ENCODE measurements around the gene TBC1D5.

The TBC1D5 gene

DNA sequence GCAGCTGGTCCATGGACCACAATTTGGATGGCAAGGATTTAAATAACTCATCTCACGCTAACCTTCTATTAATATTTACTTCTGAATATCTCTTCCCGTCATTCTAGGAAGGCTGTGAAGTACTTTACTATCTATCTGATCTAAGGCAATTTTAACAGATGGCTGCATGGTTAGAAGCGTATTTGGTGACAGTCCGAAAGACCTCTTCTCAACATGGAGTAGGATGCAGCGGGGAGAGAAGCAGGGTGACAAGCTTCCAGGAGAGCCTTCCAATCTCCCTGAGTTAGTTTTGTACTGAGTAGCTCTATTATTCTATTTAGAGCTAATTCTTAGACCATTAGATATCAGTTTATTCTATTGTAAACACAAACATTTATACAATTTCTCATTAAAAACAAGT, 548.3 kb downstream of the TBC1D5 start:
- DNase-seq: no peak

GRCh38 chr3:17192995-17193394, 549.4 kb downstream of the TBC1D5 start:
- no peak for DNase-seq

DNA sequence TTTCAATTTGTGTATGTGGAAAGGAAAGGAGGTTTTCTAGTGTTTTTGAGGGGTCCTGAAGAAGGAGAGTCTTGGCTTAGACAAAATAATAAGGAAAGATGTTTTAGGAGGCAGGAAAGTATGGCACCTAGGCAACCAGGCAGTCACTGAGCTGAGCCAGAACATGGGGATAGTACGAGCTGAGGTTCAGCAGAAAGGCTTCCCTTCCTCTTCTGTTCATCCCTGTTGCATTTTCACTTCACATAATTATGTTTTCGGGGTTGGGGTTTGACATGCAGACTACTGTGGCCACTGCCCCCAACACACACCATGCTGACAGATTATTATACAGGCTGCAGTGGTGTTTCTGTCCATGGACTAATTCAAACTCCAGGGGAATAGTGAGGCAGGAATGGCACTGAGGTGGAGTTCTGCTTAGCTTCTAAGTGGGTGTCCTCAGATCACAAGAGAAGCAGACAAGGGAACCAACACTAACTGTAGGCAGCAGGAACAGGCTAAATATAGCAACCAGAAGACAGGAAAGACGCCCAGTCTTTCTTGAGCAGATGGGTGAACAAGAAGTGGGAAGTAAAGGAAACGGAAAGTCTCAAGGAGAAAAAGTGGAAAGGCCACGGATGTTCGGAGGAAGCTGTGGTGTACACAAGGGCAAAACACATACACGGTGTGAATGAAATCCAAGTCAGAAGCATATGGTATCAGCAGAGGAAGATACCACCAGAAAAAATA, 551.9 kb downstream of the TBC1D5 start:
- no peak for DNase-seq

- DNase-seq: no peak
Observed at GRCh38 chr3:17188378-17188777, 554.1 kb downstream of the TBC1D5 start.

DNA sequence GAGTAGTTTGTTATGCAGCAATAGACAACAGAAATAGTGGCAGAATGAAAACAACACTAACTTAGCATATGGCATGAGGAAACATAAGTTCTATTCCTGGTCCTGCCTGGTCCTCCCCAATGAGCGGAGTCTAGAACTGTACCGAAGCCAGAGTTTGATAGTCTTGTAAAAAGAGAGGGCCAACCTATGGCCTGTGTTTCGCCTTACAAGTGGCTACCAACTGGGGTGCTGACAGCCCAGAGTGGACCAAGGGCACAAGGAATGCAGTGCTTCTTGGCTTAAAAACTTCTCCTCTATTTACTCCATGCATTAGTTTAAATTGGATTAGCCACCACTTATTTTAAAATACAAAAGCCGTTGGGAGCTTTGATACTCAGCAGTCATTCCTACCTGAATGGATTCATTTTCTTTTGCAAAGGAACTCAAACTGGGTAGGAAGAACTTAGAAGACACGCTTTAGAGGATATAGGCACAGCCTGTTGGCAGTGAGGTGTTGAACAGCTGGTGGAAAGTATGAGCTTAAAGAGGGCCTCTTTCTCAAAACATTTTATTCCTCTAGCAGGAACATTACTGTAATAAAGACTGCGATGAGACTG, 554.7 kb downstream of the TBC1D5 start:
- DNase-seq: no peak

DNA sequence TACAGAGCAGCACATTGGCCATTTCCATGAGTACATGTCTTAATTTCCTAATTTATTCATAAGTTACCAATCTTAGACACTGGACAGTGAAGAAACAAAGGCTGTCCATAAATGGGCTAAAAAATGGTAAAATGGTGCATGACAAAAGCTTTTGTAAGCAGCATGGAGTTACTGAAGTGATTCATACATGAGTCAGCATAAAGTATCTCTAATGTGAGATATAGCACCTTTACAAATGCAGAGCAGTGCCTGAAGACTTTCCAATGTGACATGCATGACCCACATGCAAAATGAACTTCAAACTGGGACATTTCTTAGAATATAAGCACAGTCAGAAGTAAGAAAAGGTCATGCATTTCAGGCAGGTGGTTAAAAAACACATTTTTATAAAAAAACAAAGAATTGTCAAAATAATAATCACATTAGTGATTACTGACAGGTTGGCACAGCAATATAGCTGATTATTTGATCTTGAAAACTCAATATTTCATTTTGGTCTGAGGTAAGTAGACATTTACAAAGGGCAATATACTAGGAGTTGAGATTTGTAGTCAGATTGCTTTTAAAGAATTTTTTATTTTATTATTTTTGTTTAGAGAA, 558.4 kb downstream of the TBC1D5 start:
- no peak for DNase-seq

DNA sequence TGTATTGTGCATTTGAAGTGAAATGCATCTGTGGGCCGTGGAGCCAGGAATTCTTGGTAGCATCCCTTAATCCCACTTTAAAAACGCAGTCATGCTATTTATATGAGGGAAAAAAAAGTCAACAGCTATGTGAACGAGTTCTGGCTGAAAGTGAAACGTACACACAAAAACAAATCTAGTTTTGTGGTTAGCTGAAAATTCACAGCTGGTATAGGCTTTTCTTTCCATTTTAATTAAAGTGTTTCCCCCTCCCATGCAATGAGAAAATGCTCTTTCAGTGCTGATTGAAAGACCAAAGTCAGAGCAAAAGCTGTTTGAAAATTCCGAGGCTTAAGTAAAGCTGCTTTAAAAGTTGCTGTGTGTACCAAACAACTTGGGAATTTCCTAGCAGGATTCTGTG, 560.3 kb downstream of the TBC1D5 start:
- DNase-seq: no peak

DNA sequence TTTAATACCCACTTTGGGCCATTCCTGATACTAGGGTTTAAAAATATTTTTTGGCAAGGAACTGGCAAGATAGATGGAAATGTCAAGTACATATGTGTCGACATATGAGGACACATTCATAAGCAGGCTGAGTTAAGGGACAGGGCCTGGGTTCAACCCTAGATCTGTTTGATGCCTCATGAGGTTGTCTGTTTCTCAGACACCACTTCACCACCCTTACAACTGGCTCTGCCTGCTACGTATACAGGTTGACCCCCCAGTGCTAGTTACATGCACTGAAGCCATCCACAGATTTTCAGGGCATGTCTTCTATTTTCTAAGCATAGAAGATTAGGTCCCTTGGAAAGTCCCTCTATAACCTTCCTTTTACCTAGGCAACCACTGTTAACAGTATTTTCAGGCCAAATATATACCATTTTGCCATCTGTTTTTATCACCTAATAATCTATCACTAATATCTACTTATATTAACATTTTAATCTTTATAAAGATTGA, 561.0 kb downstream of the TBC1D5 start:
- no peak for DNase-seq

DNA sequence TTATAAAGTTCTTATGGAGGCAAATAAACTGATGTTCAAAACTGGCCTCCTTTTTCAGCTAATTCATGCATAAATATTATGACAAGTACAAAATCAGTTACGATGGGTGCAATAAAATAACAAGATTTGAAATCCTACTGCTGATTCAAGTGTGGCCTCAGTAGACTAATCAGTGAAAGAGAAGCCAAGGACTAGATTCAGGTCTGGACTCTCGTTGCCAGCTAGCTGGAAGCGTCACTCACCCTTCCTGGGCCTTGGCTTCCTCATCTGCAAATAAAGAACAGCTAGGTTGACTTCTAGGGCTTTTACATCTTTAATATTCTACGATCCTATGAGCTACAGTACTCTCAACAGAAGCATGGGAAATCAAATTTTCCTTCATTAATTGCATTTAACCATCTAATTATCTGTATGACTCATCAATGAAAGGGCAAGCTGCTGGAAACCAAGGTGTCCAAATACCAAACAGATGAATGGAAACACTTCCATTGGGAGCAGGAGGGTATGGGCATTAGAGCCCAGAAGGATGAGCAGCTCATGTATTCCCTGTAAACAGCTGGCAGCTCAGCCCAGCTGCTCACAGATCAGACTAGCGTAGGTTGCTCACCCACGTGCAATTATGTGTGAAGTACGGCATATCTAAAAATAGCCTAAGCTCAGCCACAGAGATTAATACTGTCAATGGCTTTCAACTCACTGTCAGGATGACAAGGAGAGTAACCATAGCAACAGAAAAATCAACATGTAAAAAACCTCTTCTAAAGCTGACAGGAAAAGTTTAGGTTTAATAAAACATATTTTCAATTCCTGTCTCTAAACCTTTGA, 562.8 kb downstream of the TBC1D5 start:
- DNase-seq: peak in 1 of 2 experiments; percentile 23

GRCh38 chr3:17176757-17177156, 565.7 kb downstream of the TBC1D5 start:
- no peak for DNase-seq

DNA sequence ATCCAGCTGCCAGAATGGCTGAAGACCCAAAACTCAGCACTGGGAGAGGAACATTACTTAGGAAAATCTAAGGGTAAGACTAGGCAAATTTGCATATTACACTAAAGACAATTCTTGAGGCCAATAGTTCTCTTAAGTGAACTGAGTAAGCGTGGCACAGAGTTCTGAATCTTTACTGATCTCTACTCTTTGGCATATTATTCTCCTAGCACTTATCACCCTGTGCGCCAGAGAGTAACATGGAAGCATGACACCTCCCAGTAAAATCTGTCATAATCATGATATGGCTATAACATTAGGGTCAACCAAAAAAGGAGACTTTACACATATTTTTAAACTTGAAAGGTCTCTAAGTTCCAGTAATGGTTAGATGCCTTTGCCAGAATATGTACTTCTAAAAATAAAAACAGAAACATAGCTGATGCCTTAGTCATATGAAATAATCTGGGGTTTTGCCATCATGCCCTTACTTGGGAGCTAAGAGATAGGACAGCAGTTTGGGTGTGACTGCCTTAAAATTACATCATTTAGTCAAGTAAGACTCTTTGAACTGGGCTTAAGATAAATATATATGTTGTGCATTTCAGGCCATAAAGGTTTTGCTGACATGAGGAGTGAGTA, 567.1 kb downstream of the TBC1D5 start:
- DNase-seq: no peak

DNA sequence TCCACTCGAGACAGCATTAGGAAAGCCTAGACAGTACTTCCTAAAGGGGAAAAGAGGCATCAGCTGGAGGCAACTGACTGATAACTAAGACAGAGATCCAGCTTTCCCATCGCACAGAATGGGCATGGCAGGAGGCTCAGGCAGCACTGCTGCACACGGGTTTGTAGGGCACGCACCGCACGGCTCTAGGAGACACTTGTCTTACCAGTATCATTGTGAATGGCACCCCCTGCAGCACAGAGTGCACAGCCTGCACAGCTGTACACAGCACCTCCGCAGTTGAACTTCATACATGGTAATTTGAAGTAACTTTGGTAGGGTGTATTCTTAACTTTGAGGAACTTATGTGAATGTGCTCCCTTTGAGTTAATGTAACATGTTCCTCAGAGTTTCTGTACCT, 576.1 kb downstream of the TBC1D5 start:
- no peak for DNase-seq

DNA sequence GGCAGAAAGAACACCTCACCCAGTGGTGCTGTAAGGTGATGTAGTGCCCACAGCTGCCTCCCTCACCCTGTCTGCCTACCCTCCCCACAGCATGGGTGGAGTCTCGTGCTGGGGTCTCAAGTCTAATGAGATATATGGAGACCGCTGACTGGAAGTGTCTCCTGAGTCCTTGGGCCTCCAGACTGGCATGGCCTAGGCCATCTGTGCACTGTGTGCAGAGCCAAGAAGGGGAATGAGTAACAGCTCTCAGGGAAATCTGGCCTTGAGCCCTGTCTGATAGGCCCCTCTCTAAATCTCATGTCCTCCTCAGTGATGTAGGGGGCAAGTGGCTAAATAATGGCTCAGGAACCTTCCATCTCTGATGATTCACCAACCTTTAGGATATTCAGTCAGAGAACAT, 580.3 kb downstream of the TBC1D5 start:
- no peak for DNase-seq

GRCh38 chr3:17160597-17160996, 581.8 kb downstream of the TBC1D5 start:
- no peak for DNase-seq

DNA sequence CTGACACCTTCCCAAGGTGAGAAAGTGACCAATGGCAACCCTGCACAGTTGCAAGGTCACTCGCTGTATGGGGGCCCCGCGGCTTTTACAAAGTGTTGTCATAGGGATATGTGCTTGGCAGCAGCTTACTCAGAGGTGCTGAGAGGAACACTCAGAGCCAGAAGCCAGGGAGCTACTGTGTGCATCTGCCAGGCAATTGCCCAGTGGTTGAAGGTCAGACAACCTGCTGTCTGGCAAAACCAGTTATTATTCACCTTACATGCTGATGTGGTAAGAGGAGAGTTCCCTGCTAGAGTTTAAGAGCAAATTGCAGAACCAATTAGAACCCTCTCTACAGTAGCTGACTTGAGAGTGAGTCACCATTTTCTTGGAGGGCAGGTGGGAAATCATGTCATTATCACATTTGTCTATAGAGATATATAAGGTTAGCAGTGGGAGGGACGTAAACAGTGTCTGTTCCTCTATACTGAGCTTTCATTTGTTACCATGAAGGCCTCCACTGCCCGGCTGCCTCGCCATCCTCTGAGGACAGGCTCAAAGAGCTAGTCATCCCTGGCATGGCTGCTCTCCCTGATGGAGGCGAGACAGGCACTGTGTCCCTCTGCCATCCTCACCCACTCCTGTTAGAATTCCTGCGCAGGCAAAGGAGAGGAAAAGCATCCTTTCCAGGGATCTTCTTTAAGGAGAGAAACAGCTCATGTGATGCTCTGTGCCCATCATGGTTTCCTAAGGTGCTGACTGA, 583.3 kb downstream of the TBC1D5 start:
- DNase-seq: no peak

- no peak for DNase-seq
Observed at GRCh38 chr3:17157713-17158112, 584.7 kb downstream of the TBC1D5 start.

- no peak for DNase-seq
Observed at GRCh38 chr3:17156864-17157263, 585.6 kb downstream of the TBC1D5 start.

DNA sequence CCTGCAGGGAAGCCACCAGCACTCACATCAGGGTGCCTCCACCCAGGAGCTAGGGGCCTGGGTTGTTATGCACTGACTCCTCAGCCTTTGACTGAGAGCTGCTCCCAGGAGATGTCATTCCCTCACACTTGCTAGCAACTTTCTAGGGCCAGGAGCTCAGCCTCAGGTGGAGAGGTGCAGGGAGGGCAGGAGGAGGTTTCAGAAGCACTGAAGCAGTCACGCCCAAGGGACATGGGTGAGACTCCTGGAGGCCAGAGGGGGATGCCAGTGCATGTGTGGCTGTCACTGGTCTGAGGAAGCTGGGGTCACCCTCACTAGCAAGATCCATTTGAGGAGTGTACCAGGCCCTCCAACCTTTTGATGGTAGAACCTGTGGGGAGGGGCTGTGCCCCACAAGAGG, 586.5 kb downstream of the TBC1D5 start:
- DNase-seq: no peak

- DNase-seq: no peak
Observed at GRCh38 chr3:17154941-17155340, 587.5 kb downstream of the TBC1D5 start.

DNA sequence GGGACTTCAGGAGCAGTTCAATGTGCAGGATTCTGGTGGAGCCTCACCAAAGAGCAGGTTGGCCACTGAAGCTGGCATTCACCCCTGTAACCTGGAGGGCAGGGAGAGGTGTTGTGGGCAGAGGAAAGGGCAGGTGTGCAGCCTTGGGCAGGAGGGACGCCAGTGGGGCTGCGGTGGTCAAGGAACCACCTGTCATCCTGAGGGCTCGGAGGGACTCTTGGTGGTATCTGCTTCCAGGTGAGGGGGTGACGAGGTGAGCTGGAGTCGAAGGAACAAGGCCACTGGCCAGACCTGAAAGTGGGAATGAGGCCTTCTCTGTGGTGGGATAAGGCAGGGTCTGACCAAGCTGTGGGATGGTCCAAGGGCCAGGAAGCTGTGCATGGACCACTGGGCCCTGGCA, 588.2 kb downstream of the TBC1D5 start:
- DNase-seq: no peak

DNA sequence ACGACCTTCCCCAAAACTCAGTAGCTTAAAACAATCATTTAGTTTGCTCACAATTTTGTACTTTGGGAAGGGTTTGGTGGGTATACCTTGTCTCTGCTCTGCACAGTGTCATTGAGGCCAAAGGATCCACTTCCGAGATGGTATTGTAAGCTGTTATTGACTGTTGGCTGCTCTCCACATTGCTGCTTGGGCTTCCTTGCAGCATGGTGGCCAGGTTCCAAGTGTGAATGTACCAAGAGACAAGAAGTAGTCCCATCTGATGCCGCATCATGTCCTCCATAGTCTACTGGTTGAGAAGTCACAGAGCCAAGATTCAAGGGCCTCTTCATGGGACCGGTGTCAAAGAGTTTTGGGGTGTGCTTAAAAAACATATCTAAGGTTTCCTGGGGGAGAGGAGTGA, 589.2 kb downstream of the TBC1D5 start:
- DNase-seq: no peak
